Activated T-helper 1 cell treated with Interleukin-2 at 50 U/mL for 16 hours (primary cell): ENCODE measurements around the gene PSMB1.

ENCODE experiments used
- DNase-seq: peaks from one replicate; pipeline ENCODE4 v3.0.0-alpha.2; 2020; ENCODE audit warnings: low read depth

PSMB1 gene

GRCh38 chr6:170552765-170553533 is at the start of gene PSMB1:
Gene PSMB1 (minus strand): TSS chr6:170553307. CDS start chr6:170553242, 65 bp downstream.
- peak; percentile 64 for DNase-seq

GRCh38 chr6:170597278-170597677 is 44.2 kb upstream of the PSMB1 start:
- DNase-seq: no peak

GRCh38 chr6:170596426-170596825 is 43.3 kb upstream of the PSMB1 start:
- DNase-seq: no peak

- no peak for DNase-seq
Measured at GRCh38 chr6:170590725-170591124, 37.6 kb upstream of the PSMB1 start.

- DNase-seq: no peak
Measured at GRCh38 chr6:170584954-170585498, 31.9 kb upstream of the PSMB1 start.

GRCh38 chr6:170584181-170584953 is 31.3 kb upstream of the PSMB1 start, which contains the start of gene PDCD2:
Gene PDCD2 (minus strand): TSS chr6:170584637. CDS start chr6:170584581, 56 bp downstream.
- DNase-seq: peak; percentile 89

GRCh38 chr6:170583756-170584180 is 30.7 kb upstream of the PSMB1 start:
- no peak for DNase-seq

- no peak for DNase-seq
Measured at GRCh38 chr6:170578909-170579308, 25.8 kb upstream of the PSMB1 start.

- DNase-seq: no peak
Measured at GRCh38 chr6:170575250-170575649, 22.1 kb upstream of the PSMB1 start.

GRCh38 chr6:170572704-170573466 is 19.8 kb upstream of the PSMB1 start:
- DNase-seq: no peak

- DNase-seq: no peak
Measured at GRCh38 chr6:170564936-170565530, 11.9 kb upstream of the PSMB1 start.

GRCh38 chr6:170561555-170561954 is 8.4 kb upstream of the PSMB1 start:
- DNase-seq: no peak

GRCh38 chr6:170555305-170555704 is 2.2 kb upstream of the PSMB1 start:
- DNase-seq: no peak

GRCh38 chr6:170554796-170555137 is 1.7 kb upstream of the PSMB1 start:
- no peak for DNase-seq

- peak; percentile 93 for DNase-seq
Measured at GRCh38 chr6:170554013-170554795, 1.1 kb upstream of the PSMB1 start, which contains the start of gene TBP. Gene TBP (plus strand): TSS chr6:170554369. CDS start chr6:170557030, 2,661 bp downstream.

- no peak for DNase-seq
Measured at GRCh38 chr6:170553534-170554012, 466 bp upstream of the PSMB1 start.

- DNase-seq: no peak
Measured at GRCh38 chr6:170545405-170545804, 7.7 kb downstream of the PSMB1 start.

GRCh38 chr6:170542031-170542719 is 10.9 kb downstream of the PSMB1 start:
- DNase-seq: no peak

- no peak for DNase-seq
Measured at GRCh38 chr6:170537329-170537728, 15.8 kb downstream of the PSMB1 start.

GRCh38 chr6:170536671-170537070 is 16.4 kb downstream of the PSMB1 start:
- no peak for DNase-seq
